Gastroesophageal sphincter (tissue), 4 donors: ENCODE measurements around the gene MFNG. TPM values are rescaled to one million over a fixed set of nuclear protein-coding genes. Genes with fewer than 3 reads are reported as not detected.

ENCODE experiments used
- ATAC-seq: fragments of 150-250 bp; one replicate; pipeline ENCODE4 v1.9.1; 2016; ENCODE audit warnings: mild to moderate bottlenecking, moderate library complexity
- H3K27ac ChIP-seq, 4 donors: fragments of 200-600 bp; sonication (generic) in 3 of 4; 1 replicate in 3 of 4; 2 replicates in 1 of 4; pipeline ENCODE4 v1.5.1; 2016 to 2019
- H3K27me3 ChIP-seq: fragments of 200-600 bp; sonication (generic); one replicate; pipeline ENCODE4 v1.5.1; 2019
- H3K36me3 ChIP-seq, 2 donors: fragments of 200-600 bp; sonication (generic); one replicate each; pipeline ENCODE4 v1.5.1; 2019; ENCODE audit warnings: control low read depth in 1 of 2
- H3K4me1 ChIP-seq, 3 donors: fragments of 200-600 bp; sonication (generic); 1 replicate in 2 of 3; 2 replicates in 1 of 3; pipeline ENCODE4 v1.5.1; 2016 to 2019; ENCODE audit warnings: control low read depth in 2 of 3
- H3K4me3 ChIP-seq, 2 donors: fragments of 200-600 bp; sonication (generic); one replicate each; pipeline ENCODE4 v1.5.1; 2019; ENCODE audit warnings: mild to moderate bottlenecking in 1 of 2, moderate library complexity in 1 of 2
- H3K9me3 ChIP-seq, 3 donors: fragments of 200-600 bp; sonication (generic); one replicate each; pipeline ENCODE4 v1.5.1; 2017 to 2019; ENCODE audit warnings: control low read depth in 2 of 3
- CTCF ChIP-seq, 4 experiments: fragments of 200-600 bp in 2 of 4; fragments of 450-650 bp in 2 of 4; sonication (generic) in 1 of 4; IDR thresholded peaks; one replicate each; pipeline ENCODE4 v1.5.1; 2017 to 2019; ENCODE audit warnings: antibody characterized with exemption in 4 of 4, mild to moderate bottlenecking in 2 of 4, moderate library complexity in 2 of 4
- EP300 ChIP-seq: sonication (generic); formaldehyde crosslinking; IDR thresholded peaks from one replicate; pipeline ENCODE4 v1.6.1; 2017; ENCODE audit warnings: antibody characterized with exemption, mild to moderate bottlenecking
- POLR2A ChIP-seq, 2 donors: fragments of 450-650 bp; IDR thresholded peaks; one replicate each; pipeline ENCODE4 v1.6.1; 2017; ENCODE audit warnings: antibody characterized with exemption in 2 of 2, mild to moderate bottlenecking in 2 of 2, moderate library complexity in 1 of 2
- POLR2AphosphoS5 ChIP-seq: sonication (generic); formaldehyde crosslinking; IDR thresholded peaks from one replicate; pipeline ENCODE4 v1.6.1; 2017; ENCODE audit warnings: antibody characterized with exemption
- WGBS, 2 donors: methylation state at CpG; one replicate each; pipeline ENCODE4 v1.1.5; 2018; ENCODE audit warnings: low coverage in 1 of 2; 5-methylcytosine and 5-hydroxymethylcytosine counted together
- total RNA-seq, 4 donors: library from RNA; depleted of rRNA; stranded (reverse); fragments of >200 nt; gene quantifications; one replicate each; pipeline ENCODE4 v1.1.0, GENCODE V29; 2016

The MFNG gene
- total RNA-seq, 4 donors from 2014 or later = 6.4 to 14.6 (median 12.1) TPM

- TF ChIP-seq POLR2AphosphoS5 (peak; percentile 11), POLR2A (IDR thresholded peaks at IDR 0.05) (no peak)
- peak; percentile 32 for ATAC-seq
- peaks cover 63% of the 10 kb centered on the region for H3K27me3 ChIP-seq
- 73% methylated on average over 2 of the region's 10 CpGs; no CpG with 5 or more reads in 1 of the 2 donors for WGBS, 2 donors
- H3K9me3 ChIP-seq = no peaks in the 10 kb centered on the region
- no peaks in the 10 kb centered on the region for H3K36me3 ChIP-seq
- no peak overlapping the region for H3K4me3 ChIP-seq
- H3K4me1 ChIP-seq = peaks cover 0 to 6% (median 0%) of the 10 kb centered on the region in 3 donors
- H3K27ac ChIP-seq = peak overlapping the region in 1 of 4 donors; percentile 31
Measured at GRCh38 chr22:37525073-37525745, 39.0 kb upstream of the MFNG start.

- no peak overlapping the region for H3K4me3 ChIP-seq
- WGBS, 2 donors = 90 to 93% methylated on average over 3 to 5 of the region's 6 CpGs
- H3K27ac ChIP-seq = no peak overlapping the region
- H3K36me3 ChIP-seq = no peaks in the 10 kb centered on the region
- H3K27me3 ChIP-seq = peaks cover 78% of the 10 kb centered on the region
- peaks cover 0 to 24% (median 2%) of the 10 kb centered on the region in 3 donors for H3K4me1 ChIP-seq
- no peak for ATAC-seq
- no peaks in the 10 kb centered on the region for H3K9me3 ChIP-seq
- TF ChIP-seq POLR2A (IDR thresholded peaks at IDR 0.05) = no peak
- no peak for TF ChIP-seq CTCF (IDR thresholded peaks at IDR 0.05)
- no peak for TF ChIP-seq POLR2AphosphoS5
- no peak for TF ChIP-seq EP300
Measured at GRCh38 chr22:37522482-37522881, 36.3 kb upstream of the MFNG start.

GRCh38 chr22:37521236-37521739 is 35.1 kb upstream of the MFNG start:
- no peak for ATAC-seq
- TF ChIP-seq EP300 = no peak
- TF ChIP-seq CTCF (IDR thresholded peaks at IDR 0.05) = no peak
- TF ChIP-seq POLR2A (IDR thresholded peaks at IDR 0.05) = no peak
- TF ChIP-seq POLR2AphosphoS5 = no peak

DNA sequence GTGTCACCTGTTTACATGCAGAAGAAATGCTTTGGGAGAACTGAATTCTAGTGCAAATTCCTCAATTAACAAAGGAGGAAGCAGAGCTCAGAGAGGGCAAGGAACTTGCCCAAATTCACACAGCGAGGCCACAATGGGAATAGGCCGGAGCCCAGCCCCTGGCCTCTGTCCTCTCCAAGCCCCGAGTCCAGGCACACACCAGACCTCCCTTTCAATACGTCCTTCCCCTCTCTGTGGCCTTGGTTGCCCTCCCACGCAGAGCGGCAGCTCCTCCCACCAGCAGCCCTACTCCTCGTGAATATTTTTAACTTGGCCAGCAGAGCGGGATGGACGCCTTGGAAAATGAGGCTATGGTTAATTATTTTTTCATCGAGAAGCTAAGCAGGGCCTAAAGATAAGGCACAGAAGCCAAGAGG is 34.6 kb upstream of the MFNG start:
- Histone ChIP-seq H3K9me3 (no peaks in the 10 kb centered on the region), H3K4me3 (no peak overlapping the region), H3K36me3 (peaks cover 0 to 3% of the 10 kb centered on the region in 2 donors), H3K4me1 (peaks cover 0 to 24% (median 2%) of the 10 kb centered on the region in 3 donors), H3K27ac (no peak overlapping the region), H3K27me3 (peaks cover 92% of the 10 kb centered on the region)
- WGBS, 2 donors = no CpG with 5 or more reads among the region's 10 CpGs
- TF ChIP-seq EP300 = no peak
- no peak for TF ChIP-seq POLR2A (IDR thresholded peaks at IDR 0.05)
- no peak for TF ChIP-seq CTCF (IDR thresholded peaks at IDR 0.05)
- TF ChIP-seq POLR2AphosphoS5 = no peak
- ATAC-seq = no peak

More at GRCh38 chr22:37521236-37521739, 35.1 kb upstream of the MFNG start:
- Histone ChIP-seq H3K4me3 (no peak overlapping the region), H3K27ac (no peak overlapping the region), H3K27me3 (peaks cover 87% of the 10 kb centered on the region), H3K36me3 (no peaks in the 10 kb centered on the region), H3K9me3 (no peaks in the 10 kb centered on the region), H3K4me1 (peaks cover 0 to 24% (median 2%) of the 10 kb centered on the region in 3 donors)
- WGBS, 2 donors = 52 to 76% methylated on average over 4 to 6 of the region's 14 CpGs

DNA sequence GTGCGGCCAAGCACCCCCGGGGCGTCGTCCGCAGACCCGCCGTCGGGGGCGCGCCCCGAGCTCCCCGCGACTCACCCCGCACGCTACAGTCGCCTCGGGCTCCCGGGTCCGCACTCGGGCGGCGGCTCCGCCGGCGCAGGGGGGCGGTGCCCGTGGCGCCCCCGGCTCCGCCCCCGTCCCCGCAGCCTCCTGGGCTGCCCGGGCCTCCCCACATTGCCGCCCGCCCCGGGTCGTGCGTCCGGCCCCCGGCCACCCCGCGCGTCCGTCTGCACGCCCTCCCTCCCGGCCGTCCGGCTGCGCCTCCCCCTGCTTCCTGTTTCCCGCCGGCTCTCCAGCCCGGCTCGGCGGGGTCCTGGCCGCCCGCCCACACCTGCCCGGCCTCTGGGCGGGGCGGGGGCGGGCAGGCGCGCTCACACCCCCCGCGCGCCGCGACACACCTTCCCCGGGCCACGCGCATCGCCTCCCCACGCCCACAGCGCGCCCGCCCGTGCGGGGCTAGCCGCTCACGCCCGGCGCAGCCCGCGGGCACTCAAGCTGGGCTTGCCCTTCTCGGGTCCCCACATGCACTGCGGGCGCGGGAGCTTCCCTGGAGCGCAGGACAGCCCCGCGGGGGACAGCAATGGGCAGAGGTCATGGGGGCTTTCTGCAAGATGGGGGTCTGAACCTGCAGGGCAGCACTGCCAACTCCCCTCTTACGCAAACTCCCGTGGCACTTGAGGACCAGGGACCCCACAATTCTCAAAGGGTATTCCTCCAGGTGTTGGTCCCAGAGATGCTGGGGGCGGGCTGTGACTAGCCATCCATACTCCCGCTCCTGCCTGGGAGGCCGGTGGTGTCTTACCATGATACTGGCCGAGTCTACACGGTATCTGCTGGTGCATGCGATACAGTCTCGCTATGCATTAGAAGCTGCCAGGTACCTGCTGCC is 33.3 kb upstream of the MFNG start, which contains the start of gene CARD10:
CARD10 (minus strand) TSS at position 148 of the 928 bp plus-strand sequence. CDS start 215 bp downstream, outside the sequence.
- Histone ChIP-seq H3K9me3 (no peaks in the 10 kb centered on the region), H3K27ac (peak within 1 kb of the TSS in 3 of 4 donors; percentile 57 to 77 (median 70)), H3K36me3 (peaks cover 0 to 6% of the 10 kb centered on the region in 2 donors), H3K4me3 (peak within 1 kb of the TSS; percentile 26 to 61), H3K27me3 (peaks cover 90% of the 10 kb centered on the region), H3K4me1 (peaks cover 0 to 19% (median 2%) of the 10 kb centered on the region in 3 donors)
- WGBS, 2 donors = 27 to 45% methylated on average over 3 to 7 of the region's 99 CpGs
- TF ChIP-seq POLR2A (IDR thresholded peaks at IDR 0.05) (no peak), EP300 (no peak), POLR2AphosphoS5 (no peak), CTCF (IDR thresholded peaks at IDR 0.05) (no peak)
- ATAC-seq = peak; percentile 63
